ENCODE results near the gene KLK2. TPM values are rescaled to one million over a fixed set of nuclear protein-coding genes. Genes with fewer than 3 reads are reported as not detected.
"Not testable (repeated sequence)": the region's sequence is repeated elsewhere in the genome, so short reads cannot be mapped to it uniquely, and the experiment has no call there.

The KLK2 gene
- total RNA-seq, 1 donor from 2014 or later: not detected

GRCh38 chr19:50889638-50890037, 16.4 kb downstream of the KLK2 start:
- Mint-ChIP-seq H3K4me3 (no peak overlapping the region), H3K27ac (no peak overlapping the region), H3K27me3 (peaks cover 52% of the 10 kb centered on the region), H3K4me1 (ENCODE audit: unreplicated experiment) (no peaks in the 10 kb centered on the region), H3K9me3 (no peaks in the 10 kb centered on the region), H3K36me3 (no peaks in the 10 kb centered on the region)
- TF ChIP-seq CTCF (conservative IDR thresholded peaks at IDR 0.05): no peak
- no peak for DNase-seq (ENCODE audit: extremely low spot score, unreplicated experiment)

- H3K9me3 Mint-ChIP-seq: no peaks in the 10 kb centered on the region
- peaks cover 52% of the 10 kb centered on the region for H3K27me3 Mint-ChIP-seq
- H3K36me3 Mint-ChIP-seq: no peaks in the 10 kb centered on the region
- no peak overlapping the region for H3K4me3 Mint-ChIP-seq
- H3K27ac Mint-ChIP-seq: no peak overlapping the region
- no peak for DNase-seq (ENCODE audit: extremely low spot score, unreplicated experiment)
- TF ChIP-seq CTCF (conservative IDR thresholded peaks at IDR 0.05): no peak
- H3K4me1 Mint-ChIP-seq (ENCODE audit: unreplicated experiment): no peaks in the 10 kb centered on the region
Observed at GRCh38 chr19:50890422-50891252, 17.4 kb downstream of the KLK2 start.

GRCh38 chr19:50891253-50891625, 18.0 kb downstream of the KLK2 start:
- Mint-ChIP-seq H3K36me3 (no peaks in the 10 kb centered on the region), H3K27me3 (peaks cover 46% of the 10 kb centered on the region), H3K4me3 (no peak overlapping the region), H3K4me1 (ENCODE audit: unreplicated experiment) (no peaks in the 10 kb centered on the region), H3K27ac (no peak overlapping the region), H3K9me3 (no peaks in the 10 kb centered on the region)
- TF ChIP-seq CTCF (conservative IDR thresholded peaks at IDR 0.05): no peak
- no peak for DNase-seq (ENCODE audit: extremely low spot score, unreplicated experiment)

GRCh38 chr19:50893047-50893736, 20.0 kb downstream of the KLK2 start:
- TF ChIP-seq CTCF (conservative IDR thresholded peaks at IDR 0.05): peak; percentile 17
- no peaks in the 10 kb centered on the region for H3K9me3 Mint-ChIP-seq
- no peak overlapping the region for H3K27ac Mint-ChIP-seq
- H3K27me3 Mint-ChIP-seq: peaks cover 44% of the 10 kb centered on the region
- H3K36me3 Mint-ChIP-seq: no peaks in the 10 kb centered on the region
- no peak for DNase-seq (ENCODE audit: extremely low spot score, unreplicated experiment)
- no peaks in the 10 kb centered on the region for H3K4me1 Mint-ChIP-seq (ENCODE audit: unreplicated experiment)
- H3K4me3 Mint-ChIP-seq: no peak overlapping the region

DNA sequence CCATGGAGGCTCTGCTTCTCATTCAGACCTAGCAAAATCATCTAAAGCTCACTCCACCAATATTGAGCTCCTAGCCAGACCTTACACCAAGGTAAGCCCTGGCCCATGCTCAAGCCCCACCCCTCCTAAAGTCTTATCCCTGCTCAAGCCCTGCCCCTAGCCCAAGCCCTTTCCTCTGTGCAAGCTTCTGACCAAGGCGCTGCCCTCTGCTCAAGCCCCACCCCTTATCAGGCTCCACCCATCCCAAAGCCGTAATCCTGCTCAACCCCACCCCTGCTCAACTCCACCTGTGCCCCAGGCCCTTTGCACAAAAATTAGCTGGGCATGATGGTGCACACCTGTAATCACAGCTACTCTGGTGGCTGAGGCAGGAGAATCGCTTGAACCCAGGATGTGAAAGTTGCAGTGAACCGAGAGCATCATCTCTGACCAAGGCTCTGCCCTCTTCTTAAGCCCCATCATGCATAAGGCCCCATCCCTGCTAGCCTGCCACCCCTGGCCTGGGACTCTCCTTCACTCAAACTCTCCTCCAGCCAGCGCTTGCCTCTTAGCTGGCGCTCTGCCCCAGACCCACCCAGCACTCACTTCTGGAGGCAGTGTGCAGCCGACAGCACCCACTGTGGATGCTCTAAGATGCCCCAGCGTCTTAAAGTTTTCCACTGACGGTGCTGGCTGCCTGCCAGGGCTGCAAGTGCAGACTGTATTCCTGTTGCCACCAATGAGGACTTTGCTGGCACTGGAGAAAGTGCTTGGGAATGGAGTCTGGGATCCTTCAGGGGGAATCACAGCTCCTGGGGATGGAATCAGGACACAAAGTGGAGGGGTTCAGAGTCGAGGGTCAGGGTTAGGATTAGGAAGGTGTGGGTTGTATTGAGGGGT, 21.5 kb downstream of the KLK2 start:
- Mint-ChIP-seq H3K4me3 (no peak overlapping the region), H3K9me3 (no peaks in the 10 kb centered on the region), H3K4me1 (ENCODE audit: unreplicated experiment) (no peaks in the 10 kb centered on the region), H3K27me3 (peaks cover 47% of the 10 kb centered on the region), H3K36me3 (no peaks in the 10 kb centered on the region), H3K27ac (no peak overlapping the region)
- TF ChIP-seq CTCF (conservative IDR thresholded peaks at IDR 0.05): no peak
- DNase-seq (ENCODE audit: extremely low spot score, unreplicated experiment): no peak

DNA sequence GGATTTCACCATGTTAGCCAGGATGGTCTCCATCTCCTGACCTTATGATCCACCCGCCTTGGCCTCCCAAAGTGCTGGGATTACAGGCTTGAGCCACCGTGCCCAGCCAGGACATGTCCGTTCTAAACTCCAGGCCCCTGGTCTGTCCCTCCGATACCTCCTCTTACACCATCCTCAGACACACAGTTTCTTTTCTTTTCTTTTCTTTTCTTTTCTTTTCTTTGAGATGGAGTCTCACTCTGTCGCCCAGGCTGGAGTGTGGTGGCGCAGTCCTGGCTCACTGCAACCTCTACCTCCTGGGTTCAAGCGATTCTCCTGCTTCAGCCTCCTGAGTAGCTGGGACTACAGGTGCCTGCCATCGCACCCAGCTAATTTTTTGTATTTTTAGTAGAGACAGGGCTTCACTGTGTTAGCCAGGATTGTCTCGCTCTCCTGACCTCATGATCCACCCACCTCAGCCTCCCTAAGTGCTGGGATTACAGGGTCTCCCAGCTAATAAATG, 22.9 kb downstream of the KLK2 start:
- not testable (repeated sequence) for DNase-seq (ENCODE audit: extremely low spot score, unreplicated experiment); H3K36me3 Mint-ChIP-seq; H3K4me3 Mint-ChIP-seq; H3K9me3 Mint-ChIP-seq; H3K4me1 Mint-ChIP-seq (ENCODE audit: unreplicated experiment); H3K27ac Mint-ChIP-seq
- H3K27me3 Mint-ChIP-seq: peaks cover 44% of the 10 kb centered on the region
